CD4-positive, alpha-beta T cell (primary cell): Measurements from ENCODE around the gene EEIG1. TPM values are rescaled to one million over a fixed set of nuclear protein-coding genes. Genes with fewer than 3 reads are reported as not detected.

ENCODE experiments used
- ATAC-seq: fragments of 200-7000 bp; cut with Tn5 transposase; one replicate; pipeline ENCODE4 v1.10.0; 2022; ENCODE audit warnings: mild to moderate bottlenecking; ENCODE audit not compliant: poor library complexity
- CTCF ChIA-PET: fragments of 350-600 bp; sonication (Branson Sonifier 250); formaldehyde crosslinking; loops from one replicate; lab custom pipeline; 2021; ENCODE audit warnings: antibody characterized with exemption, inconsistent platforms; lab: Charles Lee
- POLR2A ChIA-PET: fragments of 350-600 bp; sonication (Branson Sonifier 250); formaldehyde crosslinking; loops from one replicate; lab custom pipeline; 2021; ENCODE audit warnings: antibody characterized with exemption, inconsistent platforms; lab: Charles Lee
- DNase-seq, 14 experiments: peaks; one replicate each; pipeline ENCODE4 v3.0.0-alpha.2; 2013 to 2020; ENCODE audit warnings: mixed read lengths in 2 of 14
- H3K27ac ChIP-seq, 2 donors: one replicate each; pipeline versions ENCODE4 v1.5.1 to v1.7.0; 2013; ENCODE audit warnings: low read length in 2 of 2, low read depth in 1 of 2, mild to moderate bottlenecking in 1 of 2
- H3K27me3 ChIP-seq, 2 experiments: 1 replicate in 1 of 2; 2 replicates in 1 of 2; pipeline versions ENCODE4 v1.6.1 to v1.7.0; 2013; ENCODE audit warnings: low read length in 2 of 2, control low read depth in 1 of 2, mild to moderate bottlenecking in 1 of 2, moderate library complexity in 1 of 2; ENCODE audit not compliant: insufficient read depth in 2 of 2, control insufficient read depth in 1 of 2
- H3K36me3 ChIP-seq: one replicate; pipeline ENCODE4 v1.6.1; 2013; ENCODE audit warnings: low read length, control low read depth; ENCODE audit not compliant: insufficient read depth
- H3K4me1 ChIP-seq: one replicate; pipeline ENCODE4 v1.6.1; 2013; ENCODE audit warnings: low read length, control low read depth; ENCODE audit not compliant: insufficient read depth
- H3K4me3 ChIP-seq: one replicate; pipeline ENCODE4 v1.5.1; 2013; ENCODE audit warnings: mild to moderate bottlenecking, low read length, moderate library complexity
- H3K9me3 ChIP-seq, 2 experiments: 1 replicate in 1 of 2; 2 replicates in 1 of 2; pipeline versions ENCODE4 v1.6.1 to v1.7.0; 2013; ENCODE audit warnings: low read length in 2 of 2, mild to moderate bottlenecking in 2 of 2, control low read depth in 1 of 2, moderate library complexity in 1 of 2; ENCODE audit not compliant: control insufficient read depth in 1 of 2, insufficient read depth in 1 of 2
- H3K27ac Mint-ChIP-seq: one replicate; pipeline ENCODE4 v1.8.0; 2020; ENCODE audit warnings: mixed read lengths
- H3K27me3 Mint-ChIP-seq: one replicate; pipeline ENCODE4 v1.8.0; 2021; ENCODE audit warnings: mixed read lengths
- H3K36me3 Mint-ChIP-seq: one replicate; pipeline ENCODE4 v1.8.0; 2021; ENCODE audit warnings: low read depth, mixed read lengths
- H3K4me1 Mint-ChIP-seq: one replicate; pipeline ENCODE4 v1.8.0; 2021; ENCODE audit warnings: low read depth, mixed read lengths
- H3K4me3 Mint-ChIP-seq: one replicate; pipeline ENCODE4 v1.8.0; 2020; ENCODE audit warnings: mild to moderate bottlenecking, mixed read lengths
- H3K9me3 Mint-ChIP-seq: one replicate; pipeline ENCODE4 v1.8.0; 2020; ENCODE audit warnings: mixed read lengths
- intact Hi-C, 2 experiments: fragments of 100-400 bp; cut with DNase I in 1 of 2; cut with micrococcal nuclease in 1 of 2; formaldehyde crosslinking; loops; one replicate each; pipeline versions ENCODE4 v1.15.1 to v1.9.0; 2023 to 2025; cut with DNase I, micrococcal nuclease
- total RNA-seq, 174 experiments: library from RNA in 2 of 174; stranded (reverse) in 2 of 174; gene quantifications; one replicate each; pipeline ENCODE4 v1.2.3 and lab custom pipeline; 2021 to 2026
- TF ChIP-seq, protein P1 (sequence below): fragments of 200-600 bp; IDR thresholded peaks from one replicate; pipeline ENCODE4 v1.8.0; 2022; ENCODE audit warnings: antibody characterized with exemption, mild to moderate bottlenecking

EEIG1 gene
- total RNA-seq, 2 experiments from 2014 or later = 440 to 463 TPM

DNA sequence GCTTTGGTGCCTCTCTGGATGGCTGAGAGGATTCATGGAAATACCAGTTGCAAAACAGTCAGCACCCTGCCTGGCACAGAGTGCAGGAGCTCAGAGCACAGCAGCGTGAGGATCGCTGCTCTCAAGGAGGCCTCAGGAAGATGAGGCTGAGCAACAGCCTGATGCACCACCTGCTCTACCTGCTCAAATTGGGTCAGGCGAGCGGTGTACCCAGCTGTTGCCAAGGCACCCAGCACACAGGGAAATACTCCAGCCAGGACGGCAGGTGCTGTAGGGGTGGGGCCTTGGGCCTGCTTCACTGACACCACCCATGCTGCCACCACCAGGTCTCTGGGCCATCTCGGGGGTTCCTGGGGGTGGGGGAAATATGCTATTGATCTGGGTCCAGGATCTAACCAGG lies 4.3 kb downstream of the EEIG1 start:
- no peaks in the 10 kb centered on the region for H3K9me3 Mint-ChIP-seq
- no peaks in the 10 kb centered on the region for H3K27me3 ChIP-seq
- H3K4me3 Mint-ChIP-seq = peak overlapping the region; percentile 91
- peaks cover 60% of the 10 kb centered on the region for H3K4me1 Mint-ChIP-seq
- CTCF ChIA-PET = interaction anchor here (2.2 to 4.0 kb wide), 2 partner anchors 21 to 58 kb away, joined by 17 to 18 read pairs; no protein-coding TSS in a partner anchor
- TF ChIP-seq, protein P1, sequence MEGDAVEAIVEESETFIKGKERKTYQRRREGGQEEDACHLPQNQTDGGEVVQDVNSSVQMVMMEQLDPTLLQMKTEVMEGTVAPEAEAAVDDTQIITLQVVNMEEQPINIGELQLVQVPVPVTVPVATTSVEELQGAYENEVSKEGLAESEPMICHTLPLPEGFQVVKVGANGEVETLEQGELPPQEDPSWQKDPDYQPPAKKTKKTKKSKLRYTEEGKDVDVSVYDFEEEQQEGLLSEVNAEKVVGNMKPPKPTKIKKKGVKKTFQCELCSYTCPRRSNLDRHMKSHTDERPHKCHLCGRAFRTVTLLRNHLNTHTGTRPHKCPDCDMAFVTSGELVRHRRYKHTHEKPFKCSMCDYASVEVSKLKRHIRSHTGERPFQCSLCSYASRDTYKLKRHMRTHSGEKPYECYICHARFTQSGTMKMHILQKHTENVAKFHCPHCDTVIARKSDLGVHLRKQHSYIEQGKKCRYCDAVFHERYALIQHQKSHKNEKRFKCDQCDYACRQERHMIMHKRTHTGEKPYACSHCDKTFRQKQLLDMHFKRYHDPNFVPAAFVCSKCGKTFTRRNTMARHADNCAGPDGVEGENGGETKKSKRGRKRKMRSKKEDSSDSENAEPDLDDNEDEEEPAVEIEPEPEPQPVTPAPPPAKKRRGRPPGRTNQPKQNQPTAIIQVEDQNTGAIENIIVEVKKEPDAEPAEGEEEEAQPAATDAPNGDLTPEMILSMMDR = no peak
- POLR2A ChIA-PET = interaction anchor here (0.6 to 34.9 kb wide), 6 partner anchors 8 to 138 kb away, joined by 3 to 1020 read pairs (median 139); no protein-coding TSS in a partner anchor
- H3K9me3 ChIP-seq = no peaks in the 10 kb centered on the region
- peak overlapping the region; percentile 73 to 96 for H3K27ac ChIP-seq
- peaks cover 45% of the 10 kb centered on the region for H3K36me3 ChIP-seq
- H3K4me3 ChIP-seq = peak overlapping the region; percentile 67
- ATAC-seq (peak; percentile 31), DNase-seq (peak in 8 of 14 experiments; percentile 35 to 86 (median 69))
- peaks cover 85% of the 10 kb centered on the region for H3K36me3 Mint-ChIP-seq
- intact Hi-C loops = loop anchor here (1.0 to 2.0 kb wide), 2 partner anchors 20 to 21 kb away; no protein-coding TSS in a partner anchor
- H3K27ac Mint-ChIP-seq = peak overlapping the region; percentile 97
- H3K27me3 Mint-ChIP-seq = no peaks in the 10 kb centered on the region
- H3K4me1 ChIP-seq = peaks cover 72% of the 10 kb centered on the region

- Mint-ChIP-seq H3K36me3 (peaks cover 87% of the 10 kb centered on the region), H3K9me3 (no peaks in the 10 kb centered on the region), H3K4me1 (peaks cover 62% of the 10 kb centered on the region), H3K27ac (peak overlapping the region; percentile 97), H3K4me3 (peak overlapping the region; percentile 91), H3K27me3 (no peaks in the 10 kb centered on the region)
- intact Hi-C loops = loop anchor here (1.0 to 2.0 kb wide), 2 partner anchors 19 to 20 kb away; no protein-coding TSS in a partner anchor
- CTCF ChIA-PET = interaction anchor here (1.3 to 4.0 kb wide), 3 partner anchors 20 to 59 kb away, joined by 3 to 18 read pairs (median 17); no protein-coding TSS in a partner anchor
- no peak for ATAC-seq
- TF ChIP-seq, protein P1 = no peak
- peak overlapping the region; percentile 67 for H3K4me3 ChIP-seq
- H3K9me3 ChIP-seq = no peaks in the 10 kb centered on the region
- peaks cover 45% of the 10 kb centered on the region for H3K36me3 ChIP-seq
- POLR2A ChIA-PET = interaction anchor here (1.0 to 34.9 kb wide), 6 partner anchors 7 to 51 kb away, joined by 3 to 1020 read pairs (median 139); no protein-coding TSS in a partner anchor
- H3K4me1 ChIP-seq = peaks cover 76% of the 10 kb centered on the region
- H3K27ac ChIP-seq = peak overlapping the region; percentile 73 to 96
- no peaks in the 10 kb centered on the region for H3K27me3 ChIP-seq
- peak in 2 of 14 experiments; percentile 31 to 40 for DNase-seq
Observed at GRCh38 chr9:127975376-127976315, 5.1 kb downstream of the EEIG1 start.

DNA sequence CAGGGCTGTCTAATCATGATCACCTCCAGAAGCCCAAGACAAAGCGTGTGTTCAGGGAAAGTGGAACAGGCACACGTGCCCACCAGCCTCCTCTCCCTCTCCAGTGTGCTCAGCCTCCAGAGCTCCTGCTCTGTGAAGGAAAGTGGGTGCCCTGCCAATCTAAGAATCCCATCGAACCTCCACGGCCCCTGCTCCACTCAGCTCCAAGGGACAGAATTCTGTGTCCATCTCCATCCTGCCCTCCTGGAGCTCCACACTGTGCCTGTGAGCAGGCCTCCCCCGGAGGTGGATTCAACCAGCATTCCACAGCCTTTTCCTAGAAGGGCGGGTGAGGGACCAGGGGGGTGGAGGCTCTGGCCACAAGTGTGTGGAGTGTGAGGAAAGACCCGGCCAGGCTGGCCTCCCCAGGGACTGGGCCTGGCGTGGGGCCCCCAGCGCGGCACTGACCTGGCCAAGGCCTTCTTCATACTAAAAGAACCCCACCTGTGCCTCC lies 6.0 kb downstream of the EEIG1 start:
- DNase-seq = peak in 1 of 14 experiments; percentile 16
- Histone ChIP-seq H3K27me3 (no peaks in the 10 kb centered on the region), H3K36me3 (peaks cover 45% of the 10 kb centered on the region), H3K27ac (peak overlapping the region; percentile 73 to 96), H3K9me3 (no peaks in the 10 kb centered on the region), H3K4me1 (peaks cover 85% of the 10 kb centered on the region), H3K4me3 (peak overlapping the region; percentile 67)
- TF ChIP-seq, protein P1 = no peak
- H3K9me3 Mint-ChIP-seq = no peaks in the 10 kb centered on the region
- peaks cover 70% of the 10 kb centered on the region for H3K4me1 Mint-ChIP-seq
- CTCF ChIA-PET = interaction anchor here (1.3 to 2.2 kb wide), 2 partner anchors 19 to 31 kb away, joined by 3 to 13 read pairs; no protein-coding TSS in a partner anchor
- H3K27ac Mint-ChIP-seq = peak overlapping the region; percentile 97
- H3K27me3 Mint-ChIP-seq = no peaks in the 10 kb centered on the region
- no peak for ATAC-seq
- POLR2A ChIA-PET = interaction anchor here (0.8 to 34.9 kb wide), 7 partner anchors 17 to 93 kb away, joined by 3 to 1020 read pairs (median 14); partner anchors contain the start of genes NAIF1 and SLC25A25
- intact Hi-C loops = loop anchor here in 1 of 2 experiments (5.0 kb wide), 1 partner anchor 38 kb away; the partner anchor contains the start of gene DPM2
- H3K4me3 Mint-ChIP-seq = peak overlapping the region; percentile 91
- H3K36me3 Mint-ChIP-seq = peaks cover 92% of the 10 kb centered on the region
